Measurements from ENCODE around the gene GNG7.
"Not testable (repeated sequence)": the region's sequence is repeated elsewhere in the genome, so short reads cannot be mapped to it uniquely, and the experiment has no call there.

Gene GNG7

GRCh38 chr19:2546128-2547032, 156.1 kb downstream of the GNG7 start:
- DNase-seq = no peak

GRCh38 chr19:2545416-2546127, 156.9 kb downstream of the GNG7 start:
- not testable (repeated sequence) for DNase-seq

GRCh38 chr19:2544576-2545415, 157.7 kb downstream of the GNG7 start:
- DNase-seq = no peak

- peak; percentile 56 for DNase-seq
These were observed 158.7 kb downstream of the GNG7 start for GRCh38 chr19:2543463-2544442.

- DNase-seq = not testable (repeated sequence)
These were observed 159.4 kb downstream of the GNG7 start for GRCh38 chr19:2543072-2543462.

- DNase-seq = no peak
These were observed 160.0 kb downstream of the GNG7 start for GRCh38 chr19:2542341-2543069.

GRCh38 chr19:2540646-2541454, 161.6 kb downstream of the GNG7 start:
- DNase-seq = no peak

- no peak for DNase-seq
These were observed 162.2 kb downstream of the GNG7 start for GRCh38 chr19:2540251-2540645.

- DNase-seq = no peak
These were observed 164.3 kb downstream of the GNG7 start for GRCh38 chr19:2538096-2538757.

GRCh38 chr19:2537584-2537983, 164.9 kb downstream of the GNG7 start:
- DNase-seq = not testable (repeated sequence)

GRCh38 chr19:2536461-2536860, 166.0 kb downstream of the GNG7 start:
- DNase-seq = no peak

GRCh38 chr19:2534423-2535013, 168.0 kb downstream of the GNG7 start:
- DNase-seq = no peak

GRCh38 chr19:2533686-2534422, 168.6 kb downstream of the GNG7 start:
- DNase-seq = no peak

- no peak for DNase-seq
These were observed 169.4 kb downstream of the GNG7 start for GRCh38 chr19:2533072-2533425.

GRCh38 chr19:2532252-2533071, 170.0 kb downstream of the GNG7 start:
- DNase-seq = no peak

- DNase-seq = not testable (repeated sequence)
These were observed 172.6 kb downstream of the GNG7 start for GRCh38 chr19:2529942-2530341.

- DNase-seq = peak; percentile 21
These were observed 173.0 kb downstream of the GNG7 start for GRCh38 chr19:2529473-2529918.

GRCh38 chr19:2528675-2529101, 173.8 kb downstream of the GNG7 start:
- DNase-seq = no peak

Data from NCI-H774 (cell line).